Panc1 (cell line): Measurements from ENCODE around the gene OR2Y1. TPM values are rescaled to one million over a fixed set of nuclear protein-coding genes. Genes with fewer than 3 reads are reported as not detected.

ENCODE experiments used
- ATAC-seq: fragments of 200-7000 bp; cut with Tn5 transposase; 2 replicates; pipeline ENCODE4 v1.9.1; 2020; ENCODE audit warnings: mild to moderate bottlenecking, moderate library complexity
- BruUV-seq: library from RNA; stranded (reverse); fragments of 400-500 nt; replicated peaks from 2 replicates; lab custom pipeline; 2021; lab: Mats Ljungman, UMichigan
- CTCF ChIA-PET: fragments of 300-600 bp; sonication (Branson Sonifier 250); formaldehyde crosslinking; loops from one replicate; lab custom pipeline; 2022; ENCODE audit warnings: antibody characterized with exemption; lab: Charles Lee
- POLR2A ChIA-PET: fragments of 300-600 bp; sonication (Branson Sonifier 250); formaldehyde crosslinking; loops from one replicate; lab custom pipeline; 2022; ENCODE audit warnings: antibody characterized with exemption; lab: Charles Lee
- DNase-seq: peaks from one replicate; pipeline ENCODE4 v3.0.0-alpha.2; 2010; ENCODE audit warnings: low read depth, low spot score
- H3K27ac ChIP-seq: 2 replicates; pipeline ENCODE4 v1.5.1; 2011; ENCODE audit warnings: mild to moderate bottlenecking, low read length, inconsistent platforms
- H3K27me3 ChIP-seq: fragments of 200-500 bp; sonication (Bioruptor generic); 2 replicates; pipeline ENCODE4 v1.6.0; 2014; ENCODE audit warnings: low read length, inconsistent platforms; ENCODE audit not compliant: control insufficient read depth, insufficient read depth
- H3K36me3 ChIP-seq: fragments of 200-500 bp; sonication (Bioruptor generic); 2 replicates; pipeline ENCODE4 v1.5.1; 2014; ENCODE audit warnings: inconsistent platforms, mild to moderate bottlenecking, low read length, moderate library complexity; ENCODE audit not compliant: control insufficient read depth, insufficient read depth
- H3K4me1 ChIP-seq: 2 replicates; pipeline ENCODE4 v1.5.1; 2011; ENCODE audit warnings: inconsistent platforms, mild to moderate bottlenecking, low read length, moderate library complexity; ENCODE audit not compliant: control insufficient read depth, insufficient read depth
- H3K4me3 ChIP-seq, 2 experiments: 2 replicates each; pipeline ENCODE4 v1.5.1; 2011 to 2012; ENCODE audit warnings: low read depth in 2 of 2, low read length in 2 of 2, mild to moderate bottlenecking in 2 of 2, inconsistent platforms in 1 of 2, moderate library complexity in 1 of 2
- H3K9me3 ChIP-seq: fragments of 200-500 bp; sonication (Bioruptor generic); 2 replicates; pipeline ENCODE4 v1.5.1; 2014; ENCODE audit warnings: low read depth, mild to moderate bottlenecking, inconsistent platforms, low read length, moderate library complexity; ENCODE audit not compliant: control insufficient read depth, insufficient read depth
- CTCF ChIP-seq: fragments of 450-650 bp; IDR thresholded peaks from 2 replicates; pipeline ENCODE4 v1.5.1; 2017; ENCODE audit warnings: mild to moderate bottlenecking
- POLR2AphosphoS5 ChIP-seq: IDR thresholded peaks from 2 replicates; pipeline ENCODE4 v1.6.1; 2012; ENCODE audit warnings: mild to moderate bottlenecking, low read depth, low read length, moderate library complexity
- SIN3A ChIP-seq: IDR thresholded peaks from 2 replicates; pipeline ENCODE4 v1.6.1; 2012; ENCODE audit warnings: low read depth, mild to moderate bottlenecking, low read length, moderate library complexity, borderline replicate concordance; ENCODE audit not compliant: insufficient read depth
- TCF7L2 ChIP-seq: IDR thresholded peaks from 2 replicates; pipeline ENCODE4 v1.6.1; 2011; ENCODE audit warnings: mild to moderate bottlenecking, low read depth, low read length, inconsistent platforms
- in situ Hi-C: cut with HindIII; loops from 2 replicates; pipeline ENCODE4 v1.10.0; 2016; ENCODE audit warnings: low sequenced_read_pairs, low pct_unique_long_range_greater_than_20kb
- intact Hi-C: fragments of 100-400 bp; cut with micrococcal nuclease; formaldehyde crosslinking; loops from one replicate; pipeline ENCODE4 v1.10.0; 2022; ENCODE audit not compliant: unreplicated experiment
- total RNA-seq: library from RNA; stranded (reverse); gene quantifications from one replicate; pipeline ENCODE4 v1.2.1, GENCODE V29; 2021; ENCODE audit not compliant: unreplicated experiment
- TF ChIP-seq, protein P1 (sequence below), 2 experiments: IDR thresholded peaks; 2 replicates each; pipeline ENCODE4 v1.6.1; 2011 to 2012; ENCODE audit warnings: low read depth in 2 of 2, control low read depth in 1 of 2, low read length in 1 of 2, mild to moderate bottlenecking in 1 of 2, moderate library complexity in 1 of 2; ENCODE audit not compliant: insufficient read depth in 1 of 2

The OR2Y1 gene
- total RNA-seq, 1 experiment from 2014 or later: not detected

DNA sequence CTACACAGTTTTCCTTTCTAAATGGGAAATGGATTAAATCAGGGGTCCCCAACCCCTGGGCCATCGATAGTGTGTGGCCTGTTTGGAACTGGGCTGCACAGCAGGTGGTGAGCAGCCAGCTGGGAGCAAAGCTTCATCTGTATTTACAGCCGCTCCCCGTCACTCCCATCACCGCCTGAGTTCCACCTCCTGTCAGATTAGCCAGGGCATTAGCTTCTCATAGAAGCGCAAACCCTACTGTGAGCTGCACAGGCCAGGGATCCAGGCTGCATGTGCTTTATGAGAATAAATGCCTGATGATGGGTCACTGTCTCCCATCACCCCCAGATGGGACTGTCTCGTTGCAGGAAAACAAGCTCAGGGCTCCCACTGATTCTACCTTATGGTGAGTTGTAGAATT is 49.3 kb downstream of the OR2Y1 start:
- intact Hi-C loops: no loop called here
- Histone ChIP-seq H3K9me3 (no peaks in the 10 kb centered on the region), H3K27me3 (peaks cover 28% of the 10 kb centered on the region), H3K4me3 (no peak overlapping the region), H3K36me3 (no peaks in the 10 kb centered on the region), H3K4me1 (no peaks in the 10 kb centered on the region), H3K27ac (no peak overlapping the region)
- no peak for ATAC-seq
- in situ Hi-C loops: no loop called here
- ChIA-PET CTCF (interaction anchor here (0.5 kb wide), 1 partner anchor 339 kb away, joined by 9 read pairs; no protein-coding TSS in a partner anchor), POLR2A (no interaction called here)
- TF ChIP-seq POLR2AphosphoS5: no peak
- no peak for TF ChIP-seq TCF7L2
- TF ChIP-seq, protein P1, sequence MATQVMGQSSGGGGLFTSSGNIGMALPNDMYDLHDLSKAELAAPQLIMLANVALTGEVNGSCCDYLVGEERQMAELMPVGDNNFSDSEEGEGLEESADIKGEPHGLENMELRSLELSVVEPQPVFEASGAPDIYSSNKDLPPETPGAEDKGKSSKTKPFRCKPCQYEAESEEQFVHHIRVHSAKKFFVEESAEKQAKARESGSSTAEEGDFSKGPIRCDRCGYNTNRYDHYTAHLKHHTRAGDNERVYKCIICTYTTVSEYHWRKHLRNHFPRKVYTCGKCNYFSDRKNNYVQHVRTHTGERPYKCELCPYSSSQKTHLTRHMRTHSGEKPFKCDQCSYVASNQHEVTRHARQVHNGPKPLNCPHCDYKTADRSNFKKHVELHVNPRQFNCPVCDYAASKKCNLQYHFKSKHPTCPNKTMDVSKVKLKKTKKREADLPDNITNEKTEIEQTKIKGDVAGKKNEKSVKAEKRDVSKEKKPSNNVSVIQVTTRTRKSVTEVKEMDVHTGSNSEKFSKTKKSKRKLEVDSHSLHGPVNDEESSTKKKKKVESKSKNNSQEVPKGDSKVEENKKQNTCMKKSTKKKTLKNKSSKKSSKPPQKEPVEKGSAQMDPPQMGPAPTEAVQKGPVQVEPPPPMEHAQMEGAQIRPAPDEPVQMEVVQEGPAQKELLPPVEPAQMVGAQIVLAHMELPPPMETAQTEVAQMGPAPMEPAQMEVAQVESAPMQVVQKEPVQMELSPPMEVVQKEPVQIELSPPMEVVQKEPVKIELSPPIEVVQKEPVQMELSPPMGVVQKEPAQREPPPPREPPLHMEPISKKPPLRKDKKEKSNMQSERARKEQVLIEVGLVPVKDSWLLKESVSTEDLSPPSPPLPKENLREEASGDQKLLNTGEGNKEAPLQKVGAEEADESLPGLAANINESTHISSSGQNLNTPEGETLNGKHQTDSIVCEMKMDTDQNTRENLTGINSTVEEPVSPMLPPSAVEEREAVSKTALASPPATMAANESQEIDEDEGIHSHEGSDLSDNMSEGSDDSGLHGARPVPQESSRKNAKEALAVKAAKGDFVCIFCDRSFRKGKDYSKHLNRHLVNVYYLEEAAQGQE (IDR thresholded peaks at IDR 0.05; ENCODE audit: insufficient read depth in 1 of 2, low read depth in 2 of 2, low read length in 1 of 2): no peak
- TF ChIP-seq CTCF: no peak
- no peak for TF ChIP-seq SIN3A
- DNase-seq: no peak
- BruUV-seq: no TSS peak

DNA sequence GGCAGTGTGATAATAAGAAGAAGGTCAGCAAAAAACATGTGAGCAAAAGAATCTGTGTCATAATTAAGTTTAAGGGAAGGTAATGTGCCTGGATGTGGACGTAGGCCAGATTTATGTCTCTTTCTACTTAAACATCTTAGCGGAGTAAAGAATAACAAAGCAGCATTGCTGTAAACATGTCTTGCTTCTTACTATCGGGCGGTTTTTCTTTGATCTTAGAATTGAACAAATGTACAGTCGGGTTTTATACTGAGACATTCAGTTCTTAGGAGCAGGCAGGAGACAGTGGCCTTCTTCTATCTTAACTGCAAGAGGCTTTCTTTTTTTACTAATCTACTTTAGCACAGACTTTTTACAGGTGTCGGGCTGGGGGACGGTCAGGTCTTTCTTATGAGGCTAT is 50.1 kb downstream of the OR2Y1 start:
- POLR2A ChIA-PET: no interaction called here

More for the DNA sequence above, 50.1 kb downstream of the OR2Y1 start:
- no peak for ATAC-seq
- Histone ChIP-seq H3K27ac (no peak overlapping the region), H3K27me3 (peaks cover 26% of the 10 kb centered on the region), H3K4me1 (no peaks in the 10 kb centered on the region), H3K9me3 (no peaks in the 10 kb centered on the region), H3K36me3 (no peaks in the 10 kb centered on the region), H3K4me3 (no peak overlapping the region)
- TF ChIP-seq SIN3A (no peak), TCF7L2 (no peak)
- intact Hi-C loops (no loop called here), in situ Hi-C loops (no loop called here)
- no peak for DNase-seq
- CTCF ChIA-PET: no interaction called here
- no TSS peak for BruUV-seq

Other genes starting within 250 kb of the OR2Y1 start
- gene CNOT6, start 245.7 kb downstream of the OR2Y1 start, total RNA-seq: 32.8 TPM
- gene SCGB3A1, start 148.6 kb downstream of the OR2Y1 start, total RNA-seq: not detected
- 0.44 TPM for gene FLT4, start 90.5 kb downstream of the OR2Y1 start, total RNA-seq
- 113 TPM for gene MGAT1, start 62.7 kb upstream of the OR2Y1 start, total RNA-seq
- 17.8 TPM for gene ZFP62, start 121.2 kb upstream of the OR2Y1 start, total RNA-seq
- not detected for gene BTNL8, start 159.1 kb upstream of the OR2Y1 start, total RNA-seq
- not detected for gene BTNL3, start 248.8 kb upstream of the OR2Y1 start, total RNA-seq